Gastrocnemius medialis (tissue), 4 donors: ENCODE data around the gene RBPMS2. TPM values are rescaled to one million over a fixed set of nuclear protein-coding genes. Genes with fewer than 3 reads are reported as not detected.

Experiments used
- ATAC-seq, 2 donors: fragments of 150-250 bp; one replicate each; pipeline ENCODE4 v1.9.1; 2016
- DNase-seq, 2 donors: peaks; one replicate each; pipeline ENCODE4 v3.0.0-alpha.2; 2019
- H3K27ac ChIP-seq, 4 donors: fragments of 200-600 bp; sonication (generic); 1 replicate in 1 of 4; 2 replicates in 3 of 4; pipeline ENCODE4 v1.5.1; 2016 to 2018; ENCODE audit warnings: mild to moderate bottlenecking in 2 of 4, moderate library complexity in 1 of 4
- H3K27me3 ChIP-seq, 3 donors: fragments of 200-600 bp; sonication (generic) in 2 of 3; 1 replicate in 1 of 3; 2 replicates in 2 of 3; pipeline versions ENCODE4 v1.5.1 to v1.6.0; 2016 to 2019; ENCODE audit warnings: mild to moderate bottlenecking in 1 of 3, moderate library complexity in 1 of 3
- H3K36me3 ChIP-seq, 2 donors: fragments of 200-600 bp; sonication (generic) in 1 of 2; one replicate each; pipeline ENCODE4 v1.5.1; 2017 to 2018
- H3K4me1 ChIP-seq, 2 donors: fragments of 200-600 bp; sonication (generic) in 1 of 2; one replicate each; pipeline ENCODE4 v1.5.1; 2016 to 2017; ENCODE audit warnings: mild to moderate bottlenecking in 2 of 2
- H3K4me3 ChIP-seq, 4 donors: fragments of 200-600 bp; sonication (generic) in 3 of 4; 1 replicate in 1 of 4; 2 replicates in 3 of 4; pipeline ENCODE4 v1.5.1; 2016 to 2019; ENCODE audit warnings: mild to moderate bottlenecking in 2 of 4
- H3K9me3 ChIP-seq, 3 donors: fragments of 200-600 bp; sonication (generic) in 2 of 3; 1 replicate in 1 of 3; 2 replicates in 2 of 3; pipeline ENCODE4 v1.5.1; 2016 to 2019
- CTCF ChIP-seq, 5 experiments: fragments of 450-650 bp in 3 of 5; fragments of 200-600 bp in 2 of 5; sonication (generic) in 2 of 5; IDR thresholded peaks in 4 of 5; conservative IDR thresholded peaks in 1 of 5; 1 replicate in 4 of 5; 2 replicates in 1 of 5; pipeline ENCODE4 v1.5.1; 2016 to 2019; ENCODE audit warnings: antibody characterized with exemption in 5 of 5, mild to moderate bottlenecking in 3 of 5, moderate library complexity in 3 of 5
- POLR2A ChIP-seq, 2 donors: fragments of 450-650 bp; IDR thresholded peaks; one replicate each; pipeline ENCODE4 v1.6.1; 2017; ENCODE audit warnings: antibody characterized with exemption in 2 of 2, mild to moderate bottlenecking in 2 of 2, moderate library complexity in 2 of 2
- in situ Hi-C, 4 donors: fragments of 200-750 bp; cut with MboI; loops; one replicate each; pipeline versions ENCODE4 v1.15.0 to v1.8.0; 2017; ENCODE audit warnings: low sequenced_read_pairs in 4 of 4
- intact Hi-C: fragments of 100-400 bp; cut with DNase I; formaldehyde crosslinking; loops from one replicate; pipeline ENCODE4 v1.15.1; 2023; ENCODE audit warnings: low total_unique reads
- total RNA-seq, 4 donors: library from RNA; depleted of rRNA; stranded (reverse); fragments of >200 nt; gene quantifications; one replicate each; pipeline versions ENCODE4 v1.1.0 to v1.2.3, GENCODE V29; 2016

RBPMS2 gene
- total RNA-seq, 4 donors from 2014 or later: 0.11 to 0.61 (median 0.35) TPM

GRCh38 chr15:64791401-64791800 is 16.0 kb upstream of the RBPMS2 start:
- H3K27ac ChIP-seq: no peak overlapping the region
- no peak for TF ChIP-seq CTCF (IDR thresholded peaks at IDR 0.05 in 4 of 5, conservative IDR thresholded peaks at IDR 0.05 in 1 of 5)
- no peak overlapping the region for H3K4me3 ChIP-seq
- in situ Hi-C loops: no loop called here
- H3K4me1 ChIP-seq: no peaks in the 10 kb centered on the region
- H3K36me3 ChIP-seq: no peaks in the 10 kb centered on the region
- ATAC-seq (no peak), DNase-seq (no peak)
- intact Hi-C loops: no loop called here
- H3K27me3 ChIP-seq: no peaks in the 10 kb centered on the region
- no peaks in the 10 kb centered on the region for H3K9me3 ChIP-seq

GRCh38 chr15:64783796-64784195 is 8.4 kb upstream of the RBPMS2 start:
- TF ChIP-seq POLR2A (IDR thresholded peaks at IDR 0.05) (no peak), CTCF (IDR thresholded peaks at IDR 0.05 in 4 of 5, conservative IDR thresholded peaks at IDR 0.05 in 1 of 5) (no peak)
- in situ Hi-C loops (no loop called here), intact Hi-C loops (no loop called here)
- ATAC-seq: no peak
- H3K9me3 ChIP-seq: no peaks in the 10 kb centered on the region
- no peaks in the 10 kb centered on the region for H3K27me3 ChIP-seq
- no peak overlapping the region for H3K27ac ChIP-seq
- DNase-seq: no peak
- H3K4me3 ChIP-seq: no peak overlapping the region
- H3K36me3 ChIP-seq: no peaks in the 10 kb centered on the region
- H3K4me1 ChIP-seq: no peaks in the 10 kb centered on the region

GRCh38 chr15:64782751-64783150 is 7.4 kb upstream of the RBPMS2 start:
- in situ Hi-C loops: no loop called here
- no peaks in the 10 kb centered on the region for H3K9me3 ChIP-seq
- ATAC-seq (no peak), DNase-seq (no peak)
- H3K27ac ChIP-seq: no peak overlapping the region
- no peaks in the 10 kb centered on the region for H3K4me1 ChIP-seq
- no peak overlapping the region for H3K4me3 ChIP-seq
- intact Hi-C loops: no loop called here
- no peaks in the 10 kb centered on the region for H3K36me3 ChIP-seq
- TF ChIP-seq POLR2A (IDR thresholded peaks at IDR 0.05) (no peak), CTCF (IDR thresholded peaks at IDR 0.05 in 4 of 5, conservative IDR thresholded peaks at IDR 0.05 in 1 of 5) (no peak)
- H3K27me3 ChIP-seq: no peaks in the 10 kb centered on the region

- ATAC-seq (no peak), DNase-seq (no peak)
- intact Hi-C loops (no loop called here), in situ Hi-C loops (no loop called here)
- peaks cover 3% of the 10 kb centered on the region in 3 donors for H3K27me3 ChIP-seq
- TF ChIP-seq POLR2A (IDR thresholded peaks at IDR 0.05): no peak
- H3K4me1 ChIP-seq: no peaks in the 10 kb centered on the region
- no peaks in the 10 kb centered on the region for H3K9me3 ChIP-seq
- H3K4me3 ChIP-seq: no peak overlapping the region
- no peak overlapping the region for H3K27ac ChIP-seq
- no peaks in the 10 kb centered on the region for H3K36me3 ChIP-seq
Measured at GRCh38 chr15:64781299-64781698, 5.9 kb upstream of the RBPMS2 start.

GRCh38 chr15:64780600-64781156 is 5.3 kb upstream of the RBPMS2 start:
- Histone ChIP-seq H3K27ac (no peak overlapping the region), H3K27me3 (peaks cover 8 to 10% (median 9%) of the 10 kb centered on the region in 3 donors), H3K9me3 (no peaks in the 10 kb centered on the region), H3K4me1 (peaks cover 0 to 3% of the 10 kb centered on the region in 2 donors), H3K4me3 (no peak overlapping the region), H3K36me3 (no peaks in the 10 kb centered on the region)
- ATAC-seq (no peak), DNase-seq (no peak)
- intact Hi-C loops (no loop called here), in situ Hi-C loops (no loop called here)
- TF ChIP-seq CTCF (IDR thresholded peaks at IDR 0.05 in 4 of 5, conservative IDR thresholded peaks at IDR 0.05 in 1 of 5): no peak
- TF ChIP-seq POLR2A (IDR thresholded peaks at IDR 0.05): no peak
